Fibroblast of lung (primary cell): ENCODE data around the gene ZNF146.

Experiments used
- CTCF ChIP-seq, 2 donors: IDR thresholded peaks in 1 of 2; conservative IDR thresholded peaks in 1 of 2; 1 replicate in 1 of 2; 2 replicates in 1 of 2; pipeline ENCODE4 v1.5.1; 2011 to 2012; ENCODE audit warnings: low read length in 2 of 2, control low read depth in 1 of 2, inconsistent platforms in 1 of 2, low read depth in 1 of 2, mild to moderate bottlenecking in 1 of 2
- EZH2 ChIP-seq: IDR thresholded peaks from 2 replicates; pipeline ENCODE4 v1.5.1; 2012; ENCODE audit warnings: low read length, control low read depth, mild to moderate bottlenecking; ENCODE audit errors: missing control alignments

- no peak for TF ChIP-seq CTCF (conservative IDR thresholded peaks at IDR 0.05 in 1 of 2, IDR thresholded peaks at IDR 0.05 in 1 of 2; ENCODE audit: low read depth in 1 of 2, low read length in 2 of 2)
- TF ChIP-seq EZH2 = no peak
Observed at GRCh38 chr19:36212895-36213294, 2.0 kb upstream of the ZNF146 start.
